T-helper 2 cell treated with Interferon-gamma antibody and Interleukin-4, amounts not matched to agents 5 μg/mL and 100 μg/mL, for 36 hours (primary cell): ENCODE results near the gene CTBP1.

Experiments
- DNase-seq: peaks from one replicate; pipeline ENCODE4 v3.0.0; 2021; ENCODE audit warnings: low spot score
- H3K27ac Mint-ChIP-seq: one replicate; pipeline ENCODE4 v1.8.0; 2021; ENCODE audit warnings: mild to moderate bottlenecking, mixed read lengths
- H3K27me3 Mint-ChIP-seq: one replicate; pipeline ENCODE4 v1.8.0; 2021; ENCODE audit warnings: low read depth, mixed read lengths
- H3K36me3 Mint-ChIP-seq: one replicate; pipeline ENCODE4 v1.8.0; 2021; ENCODE audit warnings: low read depth, mixed read lengths
- H3K4me1 Mint-ChIP-seq: one replicate; pipeline ENCODE4 v1.8.0; 2021; ENCODE audit warnings: low read depth, mixed read lengths
- H3K4me3 Mint-ChIP-seq: one replicate; pipeline ENCODE4 v1.8.0; 2022; ENCODE audit warnings: mild to moderate bottlenecking, moderate library complexity, mixed read lengths
- H3K9me3 Mint-ChIP-seq: one replicate; pipeline ENCODE4 v1.8.0; 2021; ENCODE audit warnings: mixed read lengths

CTBP1 gene

DNA sequence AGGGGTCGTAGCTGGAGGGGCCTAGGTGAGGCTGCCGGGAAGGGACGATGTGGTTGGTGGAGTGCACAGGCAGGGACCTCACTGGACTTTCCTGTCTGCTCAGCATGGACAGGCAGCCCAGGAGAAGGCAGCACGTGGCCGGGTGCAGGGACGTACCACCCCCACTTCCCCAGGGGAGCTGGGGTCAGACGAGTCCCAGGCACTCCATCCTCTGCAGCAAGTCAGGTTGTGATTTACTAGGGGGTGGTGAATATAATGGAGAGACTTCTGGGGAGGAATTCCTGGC is 1.5 kb upstream of the CTBP1 start:
- Mint-ChIP-seq H3K36me3 (peaks cover 56% of the 10 kb centered on the region), H3K4me3 (peak overlapping the region; percentile 85), H3K9me3 (peaks cover 41% of the 10 kb centered on the region), H3K27ac (peak overlapping the region; percentile 95), H3K4me1 (peaks cover 27% of the 10 kb centered on the region), H3K27me3 (no peaks in the 10 kb centered on the region)
- no peak for DNase-seq

DNA sequence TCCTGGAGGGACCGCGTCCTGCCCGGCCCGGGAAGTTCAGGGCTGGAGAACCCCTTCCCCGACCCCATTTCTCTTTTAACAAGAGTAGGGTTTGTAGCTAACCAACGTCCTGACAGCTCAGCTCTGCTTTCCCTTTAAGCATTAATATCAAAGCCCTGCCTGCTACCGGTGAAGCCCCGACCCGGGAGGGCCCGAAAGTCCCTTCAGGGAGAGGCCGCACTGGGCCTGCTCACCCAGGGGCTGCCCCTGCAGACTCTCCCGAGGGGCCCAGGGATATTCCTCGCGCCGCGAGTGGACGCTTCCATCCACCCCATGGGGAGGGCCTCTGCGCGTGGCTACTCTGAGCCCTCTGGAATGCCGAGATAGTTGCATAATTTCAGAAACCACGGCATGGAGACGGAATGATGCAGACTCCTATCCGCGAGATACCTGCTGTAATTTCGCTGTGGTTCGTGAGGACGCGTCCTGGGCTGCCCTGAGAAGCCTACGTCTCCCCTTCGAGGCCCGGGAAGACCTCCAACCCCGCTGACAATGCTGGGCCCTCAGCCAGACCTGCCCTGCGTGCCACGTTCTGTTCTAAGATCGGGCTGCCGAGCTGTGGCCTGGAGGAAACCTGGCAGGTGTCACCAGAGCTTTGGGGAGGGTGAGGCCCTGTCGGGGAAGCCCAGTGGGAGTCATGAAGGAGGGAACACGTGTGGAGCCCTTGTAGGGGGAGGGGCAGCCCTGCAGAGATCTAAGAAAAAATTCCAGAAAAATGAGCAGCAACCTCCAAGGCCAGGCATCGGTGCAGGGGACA is 999 bp upstream of the CTBP1 start:
- peaks cover 60% of the 10 kb centered on the region for H3K36me3 Mint-ChIP-seq
- peaks cover 35% of the 10 kb centered on the region for H3K9me3 Mint-ChIP-seq
- DNase-seq: no peak
- peak overlapping the region; percentile 95 for H3K27ac Mint-ChIP-seq
- peak overlapping the region; percentile 85 for H3K4me3 Mint-ChIP-seq
- H3K27me3 Mint-ChIP-seq: no peaks in the 10 kb centered on the region
- peaks cover 29% of the 10 kb centered on the region for H3K4me1 Mint-ChIP-seq

DNA sequence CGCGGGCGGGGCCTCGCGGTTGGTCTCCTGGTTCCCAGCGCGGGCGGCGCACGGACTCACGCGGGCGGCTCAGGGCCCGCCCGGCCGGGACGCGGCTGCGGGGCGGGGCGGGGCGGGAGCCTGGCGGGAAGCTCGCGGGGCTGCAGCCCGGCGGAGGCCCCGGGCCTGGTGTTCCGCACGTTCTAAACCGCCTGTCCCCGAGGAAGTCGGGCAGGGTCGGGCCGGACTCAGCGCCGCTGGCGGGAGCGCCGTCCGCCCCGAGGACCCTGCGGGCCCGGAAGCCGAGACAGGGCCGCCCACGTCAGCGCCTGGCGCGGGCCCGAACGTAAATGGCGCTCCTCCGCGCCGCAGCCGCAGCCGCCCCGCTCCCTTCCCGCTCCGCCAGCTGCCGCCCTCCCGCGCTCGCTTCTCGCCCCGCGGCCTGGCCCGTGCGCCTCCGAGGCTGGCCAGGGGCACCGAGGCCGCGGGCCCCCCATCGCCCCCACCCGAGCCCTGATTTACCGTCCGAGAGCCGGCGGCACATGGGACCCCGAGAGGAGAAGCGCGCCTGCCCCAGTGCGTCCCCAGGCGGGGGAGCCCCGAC is 309 bp upstream of the CTBP1 start:
- H3K36me3 Mint-ChIP-seq: peaks cover 57% of the 10 kb centered on the region
- DNase-seq: peak; percentile 88
- H3K27ac Mint-ChIP-seq: peak overlapping the region; percentile 95
- H3K4me1 Mint-ChIP-seq: peaks cover 24% of the 10 kb centered on the region
- H3K9me3 Mint-ChIP-seq: peaks cover 28% of the 10 kb centered on the region
- peak overlapping the region; percentile 85 for H3K4me3 Mint-ChIP-seq
- no peaks in the 10 kb centered on the region for H3K27me3 Mint-ChIP-seq

DNA sequence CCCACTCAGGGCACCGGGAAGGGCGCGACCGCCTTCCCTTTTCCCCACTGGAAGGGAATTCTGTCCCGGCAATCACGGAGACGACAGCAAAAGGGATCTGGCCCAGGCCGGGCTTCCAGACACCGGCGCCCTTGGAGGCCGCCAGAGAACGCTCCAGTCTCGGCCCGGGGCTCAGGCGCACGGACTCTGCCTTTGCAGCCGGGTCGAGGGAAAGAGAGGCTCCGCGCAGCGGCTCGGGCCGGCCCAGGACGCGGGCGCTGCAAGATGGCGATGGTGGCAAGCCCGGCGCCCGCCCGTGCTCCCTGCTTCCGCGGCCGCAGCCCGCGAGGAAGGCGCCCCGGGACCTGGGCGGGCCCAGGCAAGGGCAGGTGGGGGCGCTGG is 1.1 kb downstream of the CTBP1 start:
- Mint-ChIP-seq H3K27ac (peak overlapping the region; percentile 87), H3K36me3 (peaks cover 47% of the 10 kb centered on the region), H3K4me1 (peaks cover 18% of the 10 kb centered on the region), H3K4me3 (peak overlapping the region; percentile 93), H3K9me3 (peaks cover 18% of the 10 kb centered on the region), H3K27me3 (no peaks in the 10 kb centered on the region)
- DNase-seq: no peak

DNA sequence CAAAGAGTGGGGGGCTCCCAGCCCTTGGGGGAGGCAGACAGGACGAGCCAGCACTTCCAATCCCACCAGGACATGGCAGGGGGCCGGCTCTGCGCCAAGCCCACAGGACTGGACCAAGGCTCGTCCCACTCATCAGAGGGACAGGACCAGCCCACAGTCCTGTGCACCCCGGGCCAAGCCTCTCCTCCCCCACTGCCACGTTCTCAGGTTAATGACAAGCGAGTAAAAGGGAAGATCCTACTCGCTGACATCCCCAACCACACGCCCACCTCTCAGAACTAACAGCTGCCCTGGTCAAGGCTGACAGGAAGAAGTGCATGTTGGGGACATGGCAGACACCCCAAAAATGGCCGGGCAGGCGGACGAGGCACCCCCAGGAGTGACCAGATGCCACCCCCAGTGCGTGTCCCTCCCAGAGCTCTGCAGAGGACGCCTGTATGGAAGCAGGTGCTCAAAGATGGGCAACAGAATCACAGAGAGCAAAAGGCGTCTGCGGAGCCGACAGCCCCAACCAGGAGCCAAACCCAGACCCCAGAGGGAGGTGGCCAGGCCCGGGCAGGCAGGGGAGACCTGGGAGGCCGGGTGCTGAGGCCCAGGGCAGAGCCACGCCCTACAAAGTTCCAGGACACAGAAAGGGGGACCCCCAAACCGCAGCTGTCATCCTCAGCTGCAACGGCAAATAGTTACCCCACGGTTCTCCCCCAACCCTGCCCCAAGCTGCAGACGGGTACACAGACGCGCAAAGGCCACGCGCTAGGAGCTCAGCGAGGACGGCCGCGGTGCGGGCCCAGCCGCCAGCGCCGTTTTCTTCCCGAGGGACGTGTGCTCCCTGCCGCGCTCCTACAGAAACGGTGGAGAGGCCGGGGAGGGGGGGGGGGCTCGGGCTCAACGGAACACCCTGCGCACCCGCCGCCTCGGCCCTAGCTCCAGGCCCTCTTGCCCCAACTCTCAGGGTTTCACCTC is 1.7 kb downstream of the CTBP1 start:
- no peaks in the 10 kb centered on the region for H3K27me3 Mint-ChIP-seq
- H3K4me3 Mint-ChIP-seq: peak overlapping the region; percentile 93
- H3K9me3 Mint-ChIP-seq: peaks cover 11% of the 10 kb centered on the region
- DNase-seq: no peak
- peak overlapping the region; percentile 87 for H3K27ac Mint-ChIP-seq
- peaks cover 44% of the 10 kb centered on the region for H3K36me3 Mint-ChIP-seq
- peaks cover 18% of the 10 kb centered on the region for H3K4me1 Mint-ChIP-seq

DNA sequence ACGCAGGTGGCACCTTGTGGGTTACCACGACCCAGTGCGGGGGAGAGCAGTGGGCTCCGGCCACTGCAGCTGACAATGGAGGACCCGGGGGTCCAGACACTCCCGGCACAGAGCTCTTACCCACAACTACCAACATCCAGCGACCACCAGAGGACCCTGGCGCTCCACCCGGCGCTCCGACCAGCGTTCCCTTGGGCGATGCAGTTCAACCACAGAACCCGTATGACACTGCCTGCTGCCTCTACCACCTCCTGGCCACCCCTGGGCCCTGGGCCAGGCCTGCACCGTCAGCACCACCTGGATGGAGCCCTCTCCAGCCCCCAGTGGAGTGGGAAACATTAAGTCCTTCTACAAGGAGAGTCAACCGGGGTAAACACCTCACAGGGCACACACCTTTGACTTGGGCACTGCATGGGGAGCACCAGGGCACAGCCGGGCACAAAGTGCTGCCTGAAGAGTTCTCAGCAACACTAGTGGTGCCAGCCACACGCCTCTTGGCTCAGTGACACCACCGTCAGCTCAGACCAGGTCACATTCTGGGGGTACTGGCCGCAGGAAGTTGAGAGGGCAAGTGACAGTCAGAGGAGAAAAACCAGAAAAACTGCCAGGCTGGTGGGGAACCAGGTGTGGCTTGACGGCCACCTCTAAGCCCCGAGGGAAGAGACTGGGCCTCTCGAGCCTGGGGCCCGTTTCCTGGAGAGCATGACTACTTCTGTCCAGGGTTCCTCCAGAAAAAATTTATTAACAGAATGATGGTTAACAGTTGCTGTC is 2.6 kb downstream of the CTBP1 start:
- Mint-ChIP-seq H3K27ac (peak overlapping the region; percentile 87), H3K4me3 (peak overlapping the region; percentile 93), H3K4me1 (peaks cover 18% of the 10 kb centered on the region), H3K9me3 (peaks cover 4% of the 10 kb centered on the region), H3K36me3 (peaks cover 36% of the 10 kb centered on the region), H3K27me3 (no peaks in the 10 kb centered on the region)
- no peak for DNase-seq

DNA sequence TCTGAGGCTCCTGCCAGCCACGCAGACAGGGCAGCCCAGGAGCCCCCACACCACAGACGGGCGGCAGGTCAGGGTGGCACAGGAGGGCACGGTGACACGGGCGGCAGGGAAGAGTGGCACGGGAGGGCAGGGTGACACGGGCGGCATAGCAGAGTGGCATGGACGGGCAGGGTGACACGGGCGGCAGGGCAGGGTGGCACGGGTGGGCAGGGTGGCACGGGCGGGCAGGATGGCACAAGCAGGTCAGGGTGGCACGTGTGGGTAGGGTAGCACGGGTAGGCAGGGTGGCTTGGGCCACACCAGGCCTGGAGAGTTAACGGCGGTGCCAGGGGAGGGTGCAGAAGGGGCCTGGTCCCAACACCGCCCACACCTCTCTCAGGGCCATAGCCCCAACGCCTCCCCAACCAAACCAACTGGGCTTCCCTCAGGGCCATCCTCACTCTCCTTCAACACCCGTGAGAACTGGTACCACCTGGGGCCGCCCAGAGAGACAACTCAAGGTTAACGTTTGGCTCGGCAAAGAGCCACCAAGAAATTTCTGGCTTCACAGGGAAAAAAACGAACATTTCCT is 3.4 kb downstream of the CTBP1 start:
- Mint-ChIP-seq H3K4me1 (peaks cover 18% of the 10 kb centered on the region), H3K27me3 (no peaks in the 10 kb centered on the region), H3K36me3 (peaks cover 29% of the 10 kb centered on the region), H3K9me3 (peaks cover 4% of the 10 kb centered on the region), H3K4me3 (peak overlapping the region; percentile 42), H3K27ac (peak overlapping the region; percentile 53)
- DNase-seq: no peak

DNA sequence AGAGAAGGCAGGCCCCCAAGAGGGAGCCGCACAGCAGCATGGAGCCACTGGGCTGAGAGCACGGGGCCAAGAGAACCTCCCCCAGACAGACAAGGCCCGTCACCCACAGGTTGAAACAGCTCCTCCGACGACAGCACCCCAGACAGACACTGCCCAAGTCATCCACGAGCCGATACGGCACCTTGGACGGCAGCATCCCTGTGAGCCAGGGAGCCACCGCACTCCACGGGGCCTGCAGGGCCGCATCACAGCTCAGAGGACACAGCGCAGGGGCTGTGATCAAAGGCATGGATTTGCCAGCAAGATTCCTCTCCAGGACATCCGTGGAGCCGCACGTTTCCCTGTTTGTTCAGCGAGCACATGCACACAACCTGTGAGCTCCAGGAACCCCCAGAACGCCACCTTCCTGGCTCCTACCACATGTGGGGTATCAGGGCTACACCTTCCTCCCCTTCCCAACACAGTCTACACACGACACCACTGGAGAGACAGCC is 3.9 kb downstream of the CTBP1 start:
- H3K4me1 Mint-ChIP-seq: peaks cover 16% of the 10 kb centered on the region
- H3K4me3 Mint-ChIP-seq: peak overlapping the region; percentile 42
- no peaks in the 10 kb centered on the region for H3K9me3 Mint-ChIP-seq
- H3K27me3 Mint-ChIP-seq: no peaks in the 10 kb centered on the region
- H3K36me3 Mint-ChIP-seq: peaks cover 24% of the 10 kb centered on the region
- peak overlapping the region; percentile 53 for H3K27ac Mint-ChIP-seq
- DNase-seq: no peak

DNA sequence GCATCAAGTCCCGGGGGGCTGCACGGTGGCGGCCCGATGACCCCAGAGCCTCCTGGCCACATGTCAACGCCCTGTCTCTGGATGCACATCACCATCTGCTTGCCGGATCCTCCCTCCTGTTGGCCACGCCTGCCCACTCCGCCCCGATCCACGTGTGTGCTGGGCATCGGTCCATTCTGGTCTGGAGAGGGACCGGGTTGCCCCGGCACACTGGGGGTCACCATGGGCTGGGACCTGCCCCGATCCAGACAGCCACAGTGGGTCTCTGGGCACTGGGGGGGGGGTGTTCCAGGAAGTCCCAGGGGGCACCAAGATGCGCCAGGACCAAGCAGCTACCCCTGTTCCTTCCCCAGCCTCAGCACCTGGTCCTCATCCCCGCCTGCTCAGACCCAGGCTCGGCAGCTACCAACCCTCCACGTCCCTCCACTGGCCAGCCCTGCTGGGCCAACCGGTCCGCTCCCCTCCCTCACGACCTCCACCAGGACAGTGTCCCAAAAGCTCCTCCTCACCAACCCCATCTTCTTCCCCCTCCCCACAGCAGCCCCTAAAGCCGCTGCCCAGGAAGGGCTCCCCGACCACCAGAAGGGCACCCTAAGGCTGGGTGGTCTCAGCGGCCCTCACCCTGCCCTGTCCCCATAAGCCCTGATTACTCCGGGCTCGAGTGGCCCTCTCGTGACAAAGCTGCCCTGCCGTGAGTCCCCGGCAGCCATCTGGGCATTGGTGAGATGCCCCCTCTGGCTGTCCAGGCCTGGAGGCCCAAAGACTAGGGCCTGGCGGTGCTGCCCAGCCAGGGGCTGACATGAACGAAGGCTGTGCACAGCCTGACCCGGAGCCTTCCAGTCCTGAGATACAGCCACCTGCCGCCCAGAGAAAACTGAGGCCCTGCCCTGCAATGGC is 4.6 kb downstream of the CTBP1 start:
- H3K27me3 Mint-ChIP-seq: no peaks in the 10 kb centered on the region
- peaks cover 16% of the 10 kb centered on the region for H3K4me1 Mint-ChIP-seq
- DNase-seq: no peak
- no peaks in the 10 kb centered on the region for H3K9me3 Mint-ChIP-seq
- peaks cover 24% of the 10 kb centered on the region for H3K36me3 Mint-ChIP-seq
- no peak overlapping the region for H3K27ac Mint-ChIP-seq
- H3K4me3 Mint-ChIP-seq: no peak overlapping the region

DNA sequence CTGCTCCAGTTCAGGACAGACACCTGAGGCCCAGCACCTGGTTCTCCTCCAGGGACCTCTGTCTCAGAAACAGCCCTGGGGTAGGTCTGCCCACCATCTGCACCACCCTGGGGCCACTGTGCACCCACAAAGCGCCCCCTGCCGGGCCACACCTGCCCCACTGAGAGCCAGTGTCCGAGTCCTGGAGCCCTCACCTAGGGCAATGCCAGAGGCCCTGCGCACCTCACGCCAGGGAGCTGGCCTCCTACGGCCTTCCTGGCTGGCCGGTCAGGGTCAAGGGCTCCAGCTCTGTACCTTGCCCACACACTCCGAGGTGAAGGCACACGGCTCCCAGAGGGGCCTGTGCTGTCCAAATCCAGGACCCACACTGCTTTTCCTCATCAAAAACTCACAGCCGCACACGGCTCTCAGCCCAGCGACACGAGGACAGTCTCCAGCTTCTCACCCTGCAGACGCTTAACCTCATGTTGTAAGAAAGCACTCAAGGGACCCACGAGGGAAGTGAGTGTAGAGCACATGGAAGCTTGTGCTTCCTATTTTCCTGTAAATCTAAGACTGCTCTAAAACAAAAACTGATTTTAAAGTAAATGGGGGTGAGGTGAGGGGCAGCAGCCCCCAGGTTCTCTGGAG is 5.4 kb downstream of the CTBP1 start:
- peaks cover 29% of the 10 kb centered on the region for H3K36me3 Mint-ChIP-seq
- H3K4me3 Mint-ChIP-seq: no peak overlapping the region

DNA sequence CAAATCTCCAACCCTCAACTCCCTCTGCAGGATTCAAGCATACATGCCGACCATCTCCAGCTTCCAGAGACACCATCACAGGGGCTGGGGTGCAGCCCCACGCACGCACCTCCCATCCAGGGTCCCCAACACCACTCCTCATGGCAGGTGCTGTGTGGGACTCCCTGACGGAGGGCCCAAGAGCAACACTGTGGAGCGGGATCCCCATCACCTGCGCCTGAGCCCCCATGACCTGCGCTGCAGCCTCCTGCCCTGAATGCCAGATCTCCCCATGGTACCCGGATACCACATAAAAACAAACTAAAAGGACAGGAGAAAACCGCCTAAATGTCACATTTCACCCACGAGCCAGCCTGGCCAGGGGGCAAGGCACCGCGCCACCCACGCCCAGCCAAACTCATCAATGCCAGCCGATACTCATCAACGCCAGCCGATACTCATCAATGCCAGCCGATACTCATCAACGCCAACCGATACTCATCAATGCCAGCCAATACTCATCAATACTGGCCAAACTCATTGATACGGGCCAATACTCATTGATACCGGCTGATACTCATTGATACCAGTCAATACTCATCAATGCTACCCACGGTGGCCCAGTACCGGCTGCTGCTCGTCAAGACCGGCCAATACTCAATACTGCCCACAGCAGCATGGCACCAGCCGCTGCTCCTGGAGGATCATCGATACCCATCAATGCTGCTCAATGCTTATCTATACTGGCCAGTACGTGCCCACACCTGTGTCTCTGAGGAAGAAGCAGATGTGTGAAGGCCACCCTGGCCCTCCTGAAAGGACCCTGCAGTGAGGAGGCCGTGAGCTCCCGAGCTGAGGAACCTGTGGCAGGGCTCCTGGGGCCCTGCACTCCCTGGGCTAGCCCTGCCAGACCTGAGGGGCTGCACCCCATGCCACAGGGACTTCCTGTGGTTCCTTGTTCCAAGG is 6.2 kb downstream of the CTBP1 start:
- no peak overlapping the region for H3K27ac Mint-ChIP-seq
- no peak overlapping the region for H3K4me3 Mint-ChIP-seq
- no peak for DNase-seq
- H3K27me3 Mint-ChIP-seq: no peaks in the 10 kb centered on the region
- no peaks in the 10 kb centered on the region for H3K9me3 Mint-ChIP-seq
- H3K36me3 Mint-ChIP-seq: peaks cover 29% of the 10 kb centered on the region
- peaks cover 16% of the 10 kb centered on the region for H3K4me1 Mint-ChIP-seq

More for the DNA sequence above, 5.4 kb downstream of the CTBP1 start:
- Mint-ChIP-seq H3K27ac (no peak overlapping the region), H3K27me3 (no peaks in the 10 kb centered on the region), H3K9me3 (no peaks in the 10 kb centered on the region), H3K4me1 (peaks cover 16% of the 10 kb centered on the region)
- DNase-seq: no peak
